GM23338 (cell line): ENCODE data around the gene ARHGEF1.

Experiments used
- EZH2 ChIP-seq: fragments of 200-600 bp; sonication (generic); IDR thresholded peaks from one replicate; pipeline ENCODE4 v1.8.0; 2017; ENCODE audit warnings: antibody characterized with exemption, mild to moderate bottlenecking, low read depth; ENCODE audit not compliant: unreplicated experiment
- JUNB ChIP-seq: IDR thresholded peaks from one replicate; pipeline ENCODE4 v1.6.1; 2016; ENCODE audit warnings: antibody characterized with exemption; ENCODE audit not compliant: unreplicated experiment
- TF ChIP-seq, protein P1 (sequence below), 2 experiments: fragments of 200-600 bp in 1 of 2; sonication (generic) in 1 of 2; conservative IDR thresholded peaks; 2 replicates each; pipeline versions ENCODE4 v1.5.1 to v1.6.1; 2016 to 2017; ENCODE audit warnings: antibody characterized with exemption in 2 of 2, low read depth in 2 of 2, mild to moderate bottlenecking in 2 of 2, moderate library complexity in 1 of 2

DNA sequence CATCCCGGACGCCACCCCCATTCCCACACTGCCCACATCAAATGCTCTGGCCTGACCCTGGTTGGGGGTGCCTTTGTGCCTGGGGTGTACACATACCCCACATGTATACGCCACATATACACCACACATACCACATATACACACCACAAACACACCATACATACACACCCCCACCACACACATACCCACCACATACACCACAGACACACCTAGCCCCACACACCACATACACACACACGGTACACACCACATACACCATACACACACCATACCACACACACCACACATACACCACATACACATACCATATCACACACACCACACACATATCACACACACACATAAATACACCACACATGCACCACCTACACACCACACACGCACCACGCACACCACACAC, 35.1 kb downstream of the ARHGEF1 start:
- TF ChIP-seq, protein P1, sequence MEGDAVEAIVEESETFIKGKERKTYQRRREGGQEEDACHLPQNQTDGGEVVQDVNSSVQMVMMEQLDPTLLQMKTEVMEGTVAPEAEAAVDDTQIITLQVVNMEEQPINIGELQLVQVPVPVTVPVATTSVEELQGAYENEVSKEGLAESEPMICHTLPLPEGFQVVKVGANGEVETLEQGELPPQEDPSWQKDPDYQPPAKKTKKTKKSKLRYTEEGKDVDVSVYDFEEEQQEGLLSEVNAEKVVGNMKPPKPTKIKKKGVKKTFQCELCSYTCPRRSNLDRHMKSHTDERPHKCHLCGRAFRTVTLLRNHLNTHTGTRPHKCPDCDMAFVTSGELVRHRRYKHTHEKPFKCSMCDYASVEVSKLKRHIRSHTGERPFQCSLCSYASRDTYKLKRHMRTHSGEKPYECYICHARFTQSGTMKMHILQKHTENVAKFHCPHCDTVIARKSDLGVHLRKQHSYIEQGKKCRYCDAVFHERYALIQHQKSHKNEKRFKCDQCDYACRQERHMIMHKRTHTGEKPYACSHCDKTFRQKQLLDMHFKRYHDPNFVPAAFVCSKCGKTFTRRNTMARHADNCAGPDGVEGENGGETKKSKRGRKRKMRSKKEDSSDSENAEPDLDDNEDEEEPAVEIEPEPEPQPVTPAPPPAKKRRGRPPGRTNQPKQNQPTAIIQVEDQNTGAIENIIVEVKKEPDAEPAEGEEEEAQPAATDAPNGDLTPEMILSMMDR (conservative IDR thresholded peaks at IDR 0.05; ENCODE audit: low read depth in 2 of 2) = no peak
- TF ChIP-seq JUNB = no peak
- no peak for TF ChIP-seq EZH2
